HuH-7 (cell line): Measurements from ENCODE around the gene CLP1.
A peak's percentile ranks its signal among the peaks of the same experiment; 100 is the strongest.
"Not testable (repeated sequence)": the region's sequence is repeated elsewhere in the genome, so short reads cannot be mapped to it uniquely, and the experiment has no call there.

Experiments used
- DNase-seq: peaks from one replicate; pipeline ENCODE4 v3.0.0; 2011; ENCODE audit warnings: low spot score

CLP1 gene

DNA sequence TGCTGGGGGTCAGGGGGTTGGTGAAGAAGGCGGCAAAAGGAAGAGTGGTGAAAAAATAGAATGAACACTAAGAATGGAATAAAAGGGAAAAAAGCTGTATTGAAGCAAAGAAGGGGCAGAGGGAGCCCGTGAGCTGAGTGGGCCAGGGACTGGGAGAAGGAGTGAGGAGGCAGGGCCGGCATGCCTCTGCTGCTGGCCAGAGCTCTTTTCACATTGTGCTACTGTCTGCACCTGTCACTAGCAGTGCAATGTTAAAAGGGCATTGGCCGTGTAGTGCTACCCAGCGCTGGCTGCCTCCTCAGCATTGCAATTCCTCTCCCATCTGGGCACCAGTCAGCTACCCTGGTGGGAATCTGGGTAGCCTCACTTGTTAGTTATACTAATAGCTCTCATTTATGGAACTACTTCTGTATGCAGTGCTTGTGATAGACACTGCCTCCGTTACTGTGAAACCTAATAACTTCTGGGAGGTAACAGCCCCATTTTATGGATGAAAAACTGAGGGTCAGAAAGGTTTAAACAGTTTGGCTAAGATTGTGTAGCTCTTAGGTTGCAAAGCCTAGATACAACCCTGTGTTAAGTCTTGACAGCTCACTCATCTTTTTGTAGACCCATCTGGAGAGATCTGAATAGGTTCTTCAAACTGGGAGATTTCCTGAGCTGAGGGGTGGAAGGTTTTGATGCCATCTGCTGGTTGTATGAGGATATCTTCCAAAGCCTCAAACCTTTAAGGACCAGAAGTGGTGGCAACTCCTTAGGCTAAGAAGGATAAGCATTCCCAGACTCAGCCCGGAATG lies 16.4 kb upstream of the CLP1 start:
- DNase-seq, result peak; percentile 99

DNA sequence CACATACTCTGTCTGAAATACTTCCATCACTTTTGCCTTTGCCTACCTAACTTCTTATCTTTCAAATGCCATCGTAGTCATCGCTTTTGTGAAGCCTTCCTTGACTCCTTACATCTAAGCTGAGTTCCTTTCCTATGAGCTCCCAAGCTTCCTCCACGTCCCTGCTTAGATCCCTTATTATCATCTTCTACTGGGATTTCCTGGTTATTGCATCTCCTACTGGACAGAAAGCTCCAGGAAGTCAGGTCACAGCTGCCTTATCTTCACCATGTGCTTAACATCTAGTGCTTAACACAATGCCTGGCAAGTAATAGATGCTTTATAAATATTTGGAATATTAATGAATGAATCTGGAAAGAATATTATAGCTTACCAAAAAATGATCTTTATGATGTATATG lies 13.8 kb upstream of the CLP1 start:
- DNase-seq, result peak; percentile 77

DNA sequence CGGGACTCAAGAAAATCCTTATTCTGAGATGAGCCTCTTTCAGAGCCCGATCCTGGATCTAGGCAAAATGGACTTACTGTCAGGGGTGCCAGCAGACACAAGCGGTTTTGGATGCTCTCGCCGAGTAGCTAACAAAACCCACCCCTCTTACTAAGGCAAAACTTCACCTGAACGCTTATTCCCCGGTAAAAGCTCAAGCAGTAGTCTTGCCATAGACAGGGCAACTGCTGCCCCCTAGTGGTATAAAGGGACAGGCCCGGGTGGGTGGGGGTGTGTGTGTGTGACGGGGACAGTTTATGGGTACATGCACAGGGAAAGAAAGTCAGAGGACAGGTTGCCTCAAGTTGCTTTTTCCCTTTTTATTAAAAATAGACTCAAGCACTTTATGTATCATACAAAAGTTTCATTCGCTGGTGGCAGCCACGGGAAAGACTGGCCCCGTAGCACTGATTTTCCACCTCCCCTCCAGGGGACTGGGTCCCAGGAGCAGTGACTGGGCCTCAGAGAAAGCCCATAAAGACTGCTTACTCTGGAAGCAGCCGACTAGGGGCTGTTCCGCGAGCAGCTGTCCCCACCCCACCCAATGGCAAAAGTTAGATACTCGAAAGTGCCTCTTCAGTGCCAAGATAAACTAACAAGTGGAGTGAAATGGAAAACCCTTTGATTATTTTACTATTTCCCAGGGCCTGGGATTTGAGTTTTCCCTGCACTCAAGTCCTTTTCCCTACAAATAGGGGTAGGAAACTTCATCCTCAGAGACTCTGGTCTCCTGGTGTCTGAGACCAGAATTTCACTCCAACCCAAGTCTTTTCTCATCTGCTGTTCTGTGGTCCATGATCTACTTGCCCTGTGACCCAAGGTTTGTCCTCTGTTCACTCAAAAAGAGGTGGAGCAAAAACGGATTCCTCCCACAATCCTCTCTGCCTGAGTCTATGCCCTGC lies 12.5 kb upstream of the CLP1 start:
- DNase-seq, result peak; percentile 100

DNA sequence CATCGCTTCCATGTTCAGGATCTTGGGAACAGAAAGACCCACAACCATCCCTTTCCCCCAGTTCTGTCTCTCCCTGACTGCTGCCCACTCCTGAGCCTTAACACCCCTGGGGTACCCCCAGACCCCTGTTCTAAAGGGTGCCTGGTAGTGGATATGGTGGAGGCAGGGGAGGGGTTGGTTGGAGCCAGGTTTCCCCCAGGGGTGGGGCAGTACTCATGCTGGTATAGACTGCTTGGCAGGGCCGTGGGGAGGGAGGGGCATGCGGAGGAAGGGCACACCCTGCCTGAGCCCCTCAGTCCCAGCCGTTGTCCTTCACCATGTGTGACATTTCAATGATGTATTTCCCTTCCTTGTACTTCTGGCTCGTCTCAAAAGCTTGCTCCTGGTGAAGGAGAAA lies 11.9 kb upstream of the CLP1 start:
- no peak for DNase-seq

DNA sequence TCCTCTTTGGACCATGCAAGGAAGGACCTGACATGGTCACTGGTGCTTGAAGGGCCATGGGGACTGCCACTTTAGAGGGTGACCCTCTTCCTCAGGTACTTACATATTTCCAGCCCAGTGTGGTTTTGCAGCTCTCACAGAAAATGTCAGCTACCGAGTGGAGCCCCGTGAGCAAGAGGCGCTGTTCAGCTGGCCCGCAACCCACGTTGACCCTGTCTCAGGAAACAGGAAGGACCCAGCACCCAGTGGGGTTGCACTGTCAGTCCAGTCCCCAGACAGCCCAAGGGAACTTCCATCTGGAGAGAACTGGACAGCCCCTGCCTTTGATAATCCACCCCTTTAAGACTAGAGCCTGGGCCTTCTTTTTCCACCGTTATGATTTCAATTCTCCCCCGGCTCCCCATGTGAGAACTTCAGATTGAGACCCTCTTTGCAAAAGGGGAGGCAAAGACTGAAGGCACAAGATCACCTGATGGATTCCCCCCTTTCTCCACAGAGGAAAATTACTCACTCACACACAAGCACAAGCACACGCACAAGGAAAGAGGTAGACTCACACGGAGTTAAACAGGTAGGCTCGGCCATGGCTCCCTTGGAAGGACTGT lies 11.3 kb upstream of the CLP1 start:
- DNase-seq, result no peak

DNA sequence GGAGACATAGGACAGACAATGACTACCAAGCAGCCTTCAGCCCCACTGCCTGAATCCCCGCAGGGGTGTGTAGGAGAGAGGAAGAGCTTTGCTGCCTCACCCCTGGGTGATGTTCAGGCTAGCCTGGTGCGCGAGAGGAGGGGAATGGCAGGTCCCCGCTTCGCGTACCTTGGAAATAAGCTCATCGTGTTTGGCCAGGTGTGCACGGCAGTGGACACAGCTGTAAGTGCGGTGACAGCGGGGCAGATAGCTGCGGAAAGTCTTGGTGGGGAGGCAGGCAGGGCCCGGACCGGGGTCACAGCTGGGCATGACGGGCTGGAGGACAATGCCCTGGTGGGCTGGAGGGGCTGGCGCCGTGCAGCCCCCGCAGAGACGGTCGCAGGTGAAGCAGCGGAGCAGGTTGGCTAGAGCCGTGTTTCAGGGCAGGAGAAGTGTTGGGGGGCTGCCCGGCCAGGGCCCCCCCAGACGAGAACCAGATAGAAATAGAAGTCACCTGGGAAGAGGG lies 10.7 kb upstream of the CLP1 start:
- DNase-seq, result peak; percentile 19

DNA sequence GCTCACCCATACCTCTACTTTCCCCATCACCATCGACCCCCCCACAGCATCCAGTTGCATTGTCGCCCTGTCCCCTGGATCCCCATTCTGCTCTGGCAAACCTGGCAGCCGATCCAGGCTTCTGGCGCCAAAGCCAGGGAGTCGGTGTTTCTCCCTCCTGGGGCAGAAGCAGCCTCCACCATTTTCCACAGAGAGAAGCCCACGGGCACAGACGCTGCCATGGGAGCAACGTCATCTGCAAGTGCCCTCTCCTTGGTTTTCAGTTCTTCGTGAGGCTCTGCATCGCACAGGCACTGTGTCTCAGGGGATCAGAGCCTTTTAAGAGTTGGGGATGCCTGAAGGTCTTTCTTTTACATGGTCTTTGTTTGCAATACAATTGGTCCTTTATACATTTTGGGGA lies 10.2 kb upstream of the CLP1 start:
- DNase-seq, result no peak

DNA sequence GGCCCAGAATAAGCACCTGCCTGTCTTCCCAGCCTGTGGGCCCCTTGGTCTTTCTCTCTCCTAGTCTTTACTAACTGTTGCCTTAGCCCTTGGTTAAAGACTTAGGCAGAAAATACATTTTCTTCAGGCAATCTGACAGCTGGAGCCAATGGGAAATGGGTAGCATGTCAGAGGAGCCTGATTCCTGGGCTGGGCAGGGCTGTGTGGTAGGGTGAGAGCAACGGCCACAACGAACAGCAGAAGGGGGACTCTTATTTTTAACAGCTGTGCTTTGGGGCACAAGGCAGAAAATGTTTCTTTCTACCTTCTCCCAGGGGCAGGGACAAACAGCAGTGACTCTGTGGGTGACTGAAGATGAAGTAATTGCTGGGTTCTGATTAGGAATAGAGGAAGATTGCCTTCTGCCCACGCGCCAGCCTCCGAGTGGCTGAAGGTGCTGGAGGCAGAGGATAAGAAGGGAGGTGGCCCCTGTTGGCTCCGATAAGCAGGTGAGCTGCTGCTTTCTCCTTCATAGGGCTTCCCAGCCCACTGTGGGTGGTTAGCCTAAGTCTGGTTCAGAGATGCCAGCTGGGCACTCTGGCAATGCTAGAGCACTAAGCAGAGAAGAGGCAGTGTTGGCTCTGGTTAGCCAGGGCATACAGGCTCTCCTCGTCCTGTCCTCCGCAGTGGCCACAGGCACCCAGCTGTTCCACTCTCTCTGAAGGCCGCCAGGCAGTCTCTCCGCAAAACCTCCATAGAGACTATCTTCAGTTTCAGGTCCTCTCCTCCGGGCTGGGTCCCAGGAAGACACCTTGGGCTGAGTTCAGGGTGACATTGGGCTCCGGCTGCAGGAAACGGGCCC lies 9.4 kb upstream of the CLP1 start:
- DNase-seq, result no peak

DNA sequence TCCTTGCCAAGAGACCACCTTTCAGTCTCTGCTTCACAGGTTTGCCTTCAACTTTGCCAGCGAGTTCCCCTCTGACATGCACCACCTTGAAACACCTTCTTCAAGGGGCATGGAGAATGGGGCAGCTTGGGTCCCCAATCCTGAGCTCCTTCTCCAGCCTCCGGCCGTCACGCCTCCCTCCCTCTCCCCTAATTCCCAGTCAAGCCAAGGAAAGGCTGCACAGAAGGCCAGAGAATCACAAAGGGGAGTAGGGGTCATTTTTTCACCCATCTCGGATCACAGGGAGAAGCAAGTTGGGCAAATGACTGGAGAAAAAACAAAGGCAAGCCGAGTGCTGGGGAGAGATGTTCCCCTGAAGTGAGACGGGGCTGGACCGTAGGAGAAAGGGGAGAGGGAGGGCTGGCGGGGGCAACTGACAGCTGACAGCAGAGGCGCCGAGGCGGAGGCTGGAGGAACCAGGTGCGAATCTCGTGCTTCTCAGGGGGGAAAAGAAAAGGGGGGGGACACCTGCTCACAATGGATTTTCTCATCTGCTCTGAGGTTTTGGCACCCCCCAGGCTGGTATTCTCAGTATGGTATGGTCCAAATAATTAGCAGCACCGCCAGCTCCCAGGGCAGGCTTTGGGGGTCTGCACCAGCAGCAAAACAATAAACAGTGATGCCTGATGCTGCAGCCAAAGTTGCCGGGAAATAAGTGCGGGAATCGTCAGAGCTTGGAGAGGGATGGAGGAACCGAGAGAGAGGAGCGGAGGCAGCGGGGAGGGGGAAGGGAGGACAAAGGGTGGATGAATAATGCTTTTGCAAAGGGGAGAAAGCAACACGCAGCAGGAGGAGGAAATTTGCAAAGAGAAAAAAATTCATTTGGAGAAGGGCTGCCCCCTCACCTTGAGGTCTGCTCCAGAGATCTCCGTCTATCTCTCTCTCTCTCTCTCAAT lies 8.5 kb upstream of the CLP1 start:
- DNase-seq, result no peak

DNA sequence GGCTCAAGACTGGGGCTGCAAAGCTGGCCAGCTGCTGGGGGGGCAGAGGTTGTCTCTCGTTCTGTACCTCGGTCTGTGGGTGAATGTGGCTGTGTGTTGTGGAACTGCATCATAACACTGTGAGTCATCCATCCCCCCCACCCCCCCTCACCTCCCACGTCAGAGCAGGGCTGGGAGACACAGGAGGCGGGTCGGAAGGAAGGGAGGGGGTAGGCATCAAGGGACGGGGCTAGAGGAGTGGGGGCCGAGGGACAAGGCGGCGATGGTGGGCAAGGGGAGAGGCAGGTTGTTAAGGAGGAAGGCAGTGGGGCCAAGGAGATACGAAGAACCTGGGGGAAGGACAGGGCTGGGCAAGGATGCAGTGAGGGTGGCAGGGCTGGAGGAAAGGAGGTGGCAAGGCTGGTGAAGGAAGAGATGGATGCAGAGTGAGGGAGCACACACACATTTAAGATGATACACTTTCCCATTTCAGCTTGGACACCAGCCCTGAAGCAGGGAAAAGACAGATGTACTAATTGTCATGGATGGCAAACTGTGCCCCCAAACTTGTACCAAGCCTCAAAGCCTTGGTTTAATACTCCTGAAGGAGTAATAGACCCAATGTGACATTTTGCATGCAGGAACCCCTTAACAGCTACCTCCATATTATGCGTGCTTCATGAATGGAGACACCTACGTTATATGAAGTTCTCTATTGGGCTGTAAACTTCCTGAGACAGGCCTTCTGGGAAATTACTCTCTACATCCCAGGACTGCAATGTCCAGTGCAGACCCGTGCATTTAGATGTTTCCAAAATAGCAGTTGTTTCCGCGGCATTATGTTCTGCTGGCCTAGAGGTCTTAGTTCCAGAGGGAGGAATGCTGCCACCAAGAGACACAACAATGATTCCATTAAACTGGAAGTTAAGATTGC lies 7.5 kb upstream of the CLP1 start, which contains the start of gene YPEL4:
TSS of gene YPEL4 (minus strand) at position 87 of the 913 bp plus-strand sequence. CDS start 2,805 bp downstream, outside the sequence.
- no peak for DNase-seq

DNA sequence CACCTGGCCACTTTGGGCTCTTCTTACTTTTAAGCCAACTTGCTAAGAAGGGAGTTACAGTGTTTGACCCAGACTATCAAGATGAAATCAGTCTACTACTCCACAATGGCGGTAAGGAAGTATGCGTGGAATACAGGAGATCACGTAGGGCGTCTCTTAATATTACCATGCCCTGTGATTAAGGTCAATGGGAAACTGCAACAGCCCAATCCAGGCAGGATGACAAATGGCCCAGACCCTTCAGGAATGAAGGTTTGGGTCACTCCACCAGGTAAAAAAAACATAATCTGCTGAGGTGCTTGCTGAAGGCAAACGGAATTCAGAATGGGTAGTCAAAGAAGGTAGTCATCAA lies 6.8 kb upstream of the CLP1 start:
- no peak for DNase-seq

DNA sequence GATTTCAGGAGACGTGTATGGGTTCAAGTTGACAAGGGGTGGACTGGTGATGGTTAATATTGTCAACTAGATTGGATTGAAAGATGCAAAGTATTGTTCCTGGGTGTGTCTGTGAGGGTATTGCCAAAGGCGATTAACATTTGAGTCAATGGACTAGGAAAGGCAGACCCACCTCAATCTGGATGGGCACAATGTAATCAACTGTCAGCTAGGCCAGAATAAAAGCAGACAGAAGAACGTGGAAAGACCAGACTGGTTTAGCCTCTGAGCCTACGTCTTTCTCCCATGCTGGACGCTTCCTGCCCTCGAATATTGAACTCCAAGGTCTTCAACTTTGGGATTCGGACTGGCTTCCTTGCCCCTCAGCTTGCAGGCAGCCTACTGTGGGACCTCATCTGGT lies 6.2 kb upstream of the CLP1 start:
- DNase-seq, result no peak

DNA sequence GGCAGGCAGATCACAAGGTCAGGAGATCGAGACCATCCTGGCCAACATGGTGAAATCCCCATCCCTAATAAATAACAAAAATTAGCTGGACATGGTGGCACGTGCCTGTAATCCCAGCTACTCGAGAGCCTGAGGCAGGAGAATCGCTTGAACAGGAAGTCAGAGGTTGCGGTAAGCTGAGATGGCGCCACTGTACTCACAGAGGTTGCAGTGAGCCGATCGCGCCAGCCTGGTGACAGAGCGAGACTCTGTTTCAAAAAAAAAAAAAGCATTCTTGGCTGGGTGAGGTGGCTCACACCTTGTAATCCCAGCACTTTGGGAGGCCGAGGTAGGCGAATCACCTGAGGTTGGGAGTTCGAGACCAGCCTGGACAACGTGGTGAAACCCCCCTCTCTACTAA lies 5.3 kb upstream of the CLP1 start:
- not testable (repeated sequence) for DNase-seq

DNA sequence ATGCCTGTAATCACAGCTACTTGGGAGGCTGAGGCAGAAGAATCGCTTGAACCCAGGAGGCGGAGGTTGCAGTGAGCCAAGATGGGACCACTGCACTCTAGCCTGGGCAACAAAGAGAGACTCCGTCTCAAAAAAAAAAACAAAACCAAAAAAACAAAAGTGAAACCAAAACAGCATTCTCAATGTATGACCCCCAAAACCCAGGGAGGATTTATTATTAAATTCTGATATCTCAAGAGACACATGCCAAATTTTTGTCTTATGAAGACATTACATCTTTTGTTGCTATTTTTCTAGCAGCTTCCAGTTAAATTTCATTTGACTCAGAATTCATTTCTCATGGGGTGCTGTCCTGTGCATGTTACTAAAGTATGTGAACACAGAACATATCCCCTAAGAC lies 4.9 kb upstream of the CLP1 start:
- no peak for DNase-seq

DNA sequence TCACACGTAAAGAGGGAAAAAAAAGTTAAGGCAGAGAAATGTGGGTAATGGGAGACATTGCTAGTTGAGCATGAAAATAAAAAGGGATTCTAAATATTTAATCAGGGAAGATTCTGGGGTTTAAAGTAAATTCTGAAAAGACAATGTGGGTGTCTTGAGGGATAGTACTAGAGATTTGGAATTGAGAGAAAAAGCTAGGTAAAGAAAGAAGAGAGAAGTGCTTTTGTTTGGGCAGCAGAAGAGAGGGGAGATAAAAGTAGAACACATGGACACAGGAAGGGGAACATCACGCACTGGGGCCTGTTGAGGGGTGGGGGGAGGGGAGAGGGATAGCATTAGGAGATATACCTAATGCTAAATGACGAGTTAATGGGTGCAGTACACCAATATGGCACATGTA lies 4.4 kb upstream of the CLP1 start:
- no peak for DNase-seq

DNA sequence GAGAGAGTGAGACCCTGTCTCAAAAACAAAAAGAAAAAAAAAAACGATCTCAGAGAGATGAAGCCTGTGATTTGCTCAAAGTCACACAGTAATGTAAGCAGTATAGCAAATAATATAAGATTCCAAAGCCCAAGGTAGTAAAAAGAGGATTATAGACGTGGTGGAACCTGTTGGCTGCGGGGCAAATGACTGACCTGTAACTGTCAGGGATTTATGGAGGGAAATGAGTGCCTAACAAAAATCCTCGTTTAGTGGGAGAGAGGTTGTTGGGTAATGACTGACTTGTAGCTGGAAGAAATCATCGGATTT lies 723 bp upstream of the CLP1 start:
- no peak for DNase-seq

DNA sequence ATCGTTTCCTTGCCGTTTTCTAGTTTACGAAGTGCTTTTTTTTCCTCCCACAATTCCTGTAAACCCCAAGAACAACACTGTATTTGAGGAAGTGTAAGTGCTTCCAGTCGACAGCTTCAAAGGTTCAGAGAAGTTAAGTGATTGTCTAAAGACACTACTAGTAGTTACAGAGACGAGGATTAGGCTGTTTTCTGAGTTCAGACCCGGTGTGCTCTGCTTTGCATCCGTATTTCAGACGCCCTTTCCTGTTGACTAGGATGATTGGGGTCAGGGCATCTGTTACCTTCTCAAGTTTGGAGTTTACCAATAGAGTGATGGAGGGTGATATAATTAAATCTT lies 430 bp downstream of the CLP1 start:
- no peak for DNase-seq

DNA sequence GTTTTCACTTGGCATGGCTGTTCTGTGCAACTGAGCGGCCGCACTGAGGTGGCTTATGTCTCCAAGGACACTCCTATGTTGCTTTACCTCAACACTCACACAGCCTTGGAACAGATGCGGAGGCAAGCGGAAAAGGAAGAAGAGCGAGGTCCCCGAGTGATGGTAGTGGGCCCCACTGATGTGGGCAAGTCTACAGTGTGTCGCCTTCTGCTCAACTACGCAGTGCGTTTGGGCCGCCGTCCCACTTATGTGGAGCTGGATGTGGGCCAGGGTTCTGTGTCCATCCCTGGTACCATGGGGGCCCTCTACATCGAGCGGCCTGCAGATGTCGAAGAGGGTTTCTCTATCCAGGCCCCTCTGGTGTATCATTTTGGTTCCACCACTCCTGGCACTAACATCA lies 2.1 kb downstream of the CLP1 start:
- no peak for DNase-seq

DNA sequence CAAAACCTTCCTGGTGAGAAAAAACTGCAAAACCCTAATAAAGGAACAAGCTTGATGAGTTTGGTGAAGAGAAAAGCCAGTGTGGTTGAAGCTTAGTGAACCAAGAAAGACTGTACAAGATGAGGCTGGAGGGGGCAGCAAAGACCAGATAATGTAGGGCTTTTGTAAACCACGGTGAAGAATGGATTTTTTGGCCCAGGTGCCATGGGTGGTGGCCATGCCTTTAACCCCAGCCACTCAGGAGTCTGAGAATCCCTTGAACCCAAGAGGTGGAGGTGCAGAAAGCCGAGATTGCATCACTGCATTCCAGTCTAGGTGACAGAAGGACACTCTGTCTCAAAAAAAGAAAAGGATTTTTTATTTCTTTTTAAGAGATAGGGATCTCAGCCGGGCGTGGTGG lies 5.3 kb downstream of the CLP1 start:
- peak; percentile 72 for DNase-seq

DNA sequence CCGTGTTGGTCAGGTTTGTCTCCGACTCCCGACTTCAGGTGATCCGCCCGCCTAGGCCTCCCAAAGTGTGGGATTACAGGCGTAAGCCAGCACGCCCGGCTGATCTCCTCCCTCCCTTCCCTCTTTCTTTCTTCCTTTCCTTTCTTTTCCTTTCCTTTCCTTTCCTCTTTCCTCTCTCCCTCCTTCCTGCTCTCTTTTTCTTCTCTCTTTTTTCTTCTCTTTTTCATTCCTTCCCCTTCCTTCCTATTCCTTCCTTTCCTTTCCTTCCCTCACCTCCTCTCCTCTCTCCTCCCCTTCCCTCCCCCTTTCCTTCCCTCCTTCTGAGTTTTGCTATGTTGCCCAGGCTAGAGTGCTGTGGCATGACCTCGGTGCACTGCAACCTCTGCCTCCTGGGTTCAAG lies 6.4 kb downstream of the CLP1 start:
- DNase-seq, result no peak
